Fibroblast of mammary gland (primary cell): ENCODE data around the gene KLF12.

Experiments used
- DNase-seq: peaks from one replicate; pipeline ENCODE4 v3.0.0-alpha.2; 2010; ENCODE audit warnings: low read depth
- H3K4me3 ChIP-seq: 2 replicates; pipeline ENCODE4 v1.5.1; 2011; ENCODE audit warnings: low read depth, mild to moderate bottlenecking, low read length, moderate library complexity; ENCODE audit not compliant: control insufficient read depth
- CTCF ChIP-seq: conservative IDR thresholded peaks from 2 replicates; pipeline ENCODE4 v1.5.1; 2011; ENCODE audit warnings: low read depth, low read length, inconsistent platforms; ENCODE audit not compliant: control insufficient read depth, insufficient read depth

KLF12 gene

GRCh38 chr13:74098077-74098476 is 36.1 kb downstream of the KLF12 start:
- no peak for DNase-seq
- TF ChIP-seq CTCF = no peak
- H3K4me3 ChIP-seq = no peak overlapping the region

GRCh38 chr13:74097116-74097515 is 37.1 kb downstream of the KLF12 start:
- H3K4me3 ChIP-seq = no peak overlapping the region
- TF ChIP-seq CTCF = no peak
- no peak for DNase-seq

GRCh38 chr13:74093691-74094090 is 40.5 kb downstream of the KLF12 start:
- H3K4me3 ChIP-seq = no peak overlapping the region
- no peak for TF ChIP-seq CTCF
- no peak for DNase-seq

- no peak for DNase-seq
- H3K4me3 ChIP-seq = no peak overlapping the region
- no peak for TF ChIP-seq CTCF
Measured at GRCh38 chr13:74092711-74093110, 41.5 kb downstream of the KLF12 start.

GRCh38 chr13:74090869-74091605 is 43.2 kb downstream of the KLF12 start:
- DNase-seq = no peak
- no peak for TF ChIP-seq CTCF
- no peak overlapping the region for H3K4me3 ChIP-seq

- H3K4me3 ChIP-seq = no peak overlapping the region
- no peak for TF ChIP-seq CTCF
- peak; percentile 34 for DNase-seq
Measured at GRCh38 chr13:74090397-74090796, 43.8 kb downstream of the KLF12 start.
